Duodenal mucosa (tissue), 2 donors: ENCODE results near the gene AUNIP.

ENCODE experiments used
- H3K27ac ChIP-seq: one replicate; pipeline ENCODE4 v1.7.0; 2013; ENCODE audit warnings: low read depth, low read length
- H3K27me3 ChIP-seq, 2 donors: one replicate each; pipeline ENCODE4 v1.7.0; 2013; ENCODE audit warnings: low read length in 2 of 2, control low read depth in 1 of 2; ENCODE audit not compliant: insufficient read depth in 2 of 2, control insufficient read depth in 1 of 2
- H3K36me3 ChIP-seq, 2 donors: one replicate each; pipeline ENCODE4 v1.7.0; 2013; ENCODE audit warnings: low read length in 2 of 2, control low read depth in 1 of 2; ENCODE audit not compliant: insufficient read depth in 2 of 2, control insufficient read depth in 1 of 2
- H3K4me1 ChIP-seq, 2 donors: one replicate each; pipeline ENCODE4 v1.7.0; 2013; ENCODE audit warnings: low read length in 2 of 2, control low read depth in 1 of 2; ENCODE audit not compliant: insufficient read depth in 2 of 2, control insufficient read depth in 1 of 2
- H3K4me3 ChIP-seq, 2 donors: one replicate each; pipeline ENCODE4 v1.7.0; 2013; ENCODE audit warnings: low read length in 2 of 2, low read depth in 1 of 2
- H3K9ac ChIP-seq, 2 donors: one replicate each; pipeline ENCODE4 v1.7.0; 2013; ENCODE audit warnings: low read length in 2 of 2, low read depth in 1 of 2
- H3K9me3 ChIP-seq, 2 donors: one replicate each; pipeline ENCODE4 v1.7.0; 2013; ENCODE audit warnings: low read length in 2 of 2, control low read depth in 1 of 2; ENCODE audit not compliant: control insufficient read depth in 1 of 2

The AUNIP gene

GRCh38 chr1:25804964-25805862, 54.0 kb downstream of the AUNIP start:
- H3K27me3 ChIP-seq: no peaks in the 10 kb centered on the region
- peaks cover 8 to 15% of the 10 kb centered on the region in 2 donors for H3K36me3 ChIP-seq
- H3K9ac ChIP-seq: no peak overlapping the region
- peaks cover 10 to 33% of the 10 kb centered on the region in 2 donors for H3K4me1 ChIP-seq
- no peak overlapping the region for H3K4me3 ChIP-seq
- no peak overlapping the region for H3K27ac ChIP-seq
- H3K9me3 ChIP-seq: no peaks in the 10 kb centered on the region

GRCh38 chr1:25804244-25804963, 54.9 kb downstream of the AUNIP start:
- no peaks in the 10 kb centered on the region for H3K27me3 ChIP-seq
- peaks cover 5 to 15% of the 10 kb centered on the region in 2 donors for H3K36me3 ChIP-seq
- peaks cover 13 to 32% of the 10 kb centered on the region in 2 donors for H3K4me1 ChIP-seq
- no peak overlapping the region for H3K27ac ChIP-seq
- no peaks in the 10 kb centered on the region for H3K9me3 ChIP-seq
- H3K9ac ChIP-seq: no peak overlapping the region
- H3K4me3 ChIP-seq: no peak overlapping the region

- Histone ChIP-seq H3K4me3 (no peak overlapping the region), H3K27ac (no peak overlapping the region), H3K9ac (no peak overlapping the region), H3K36me3 (peaks cover 0 to 15% of the 10 kb centered on the region in 2 donors), H3K4me1 (peaks cover 13 to 35% of the 10 kb centered on the region in 2 donors), H3K9me3 (no peaks in the 10 kb centered on the region), H3K27me3 (no peaks in the 10 kb centered on the region)
Measured at GRCh38 chr1:25803368-25803767, 55.9 kb downstream of the AUNIP start.

GRCh38 chr1:25802915-25803314, 56.3 kb downstream of the AUNIP start:
- H3K4me1 ChIP-seq: peaks cover 10 to 34% of the 10 kb centered on the region in 2 donors
- H3K27me3 ChIP-seq: no peaks in the 10 kb centered on the region
- H3K9ac ChIP-seq: no peak overlapping the region
- H3K4me3 ChIP-seq: no peak overlapping the region
- H3K27ac ChIP-seq: no peak overlapping the region
- H3K36me3 ChIP-seq: peaks cover 0 to 15% of the 10 kb centered on the region in 2 donors
- no peaks in the 10 kb centered on the region for H3K9me3 ChIP-seq

GRCh38 chr1:25800703-25801377, 58.4 kb downstream of the AUNIP start:
- Histone ChIP-seq H3K9me3 (no peaks in the 10 kb centered on the region), H3K27ac (peak overlapping the region; percentile 3), H3K4me3 (peak overlapping the region; percentile 72 to 76), H3K4me1 (peaks cover 12 to 30% of the 10 kb centered on the region in 2 donors), H3K27me3 (no peaks in the 10 kb centered on the region), H3K36me3 (peaks cover 0 to 10% of the 10 kb centered on the region in 2 donors), H3K9ac (peak overlapping the region; percentile 54 to 77)

- no peaks in the 10 kb centered on the region for H3K9me3 ChIP-seq
- no peaks in the 10 kb centered on the region for H3K27me3 ChIP-seq
- H3K4me1 ChIP-seq: peaks cover 12 to 30% of the 10 kb centered on the region in 2 donors
- peaks cover 0 to 3% of the 10 kb centered on the region in 2 donors for H3K36me3 ChIP-seq
- H3K9ac ChIP-seq: peak within 1 kb of the TSS; percentile 54 to 77
- H3K4me3 ChIP-seq: peak within 1 kb of the TSS; percentile 72 to 76
- H3K27ac ChIP-seq: peak within 1 kb of the TSS; percentile 3
Measured at GRCh38 chr1:25799935-25800702, 59.1 kb downstream of the AUNIP start, which contains the start of gene SELENON. SELENON (plus strand) TSS chr1:25800193; CDS start chr1:25800231, 38 bp downstream.

GRCh38 chr1:25799352-25799934, 59.8 kb downstream of the AUNIP start:
- Histone ChIP-seq H3K4me1 (peaks cover 12 to 30% of the 10 kb centered on the region in 2 donors), H3K36me3 (no peaks in the 10 kb centered on the region), H3K27ac (no peak overlapping the region), H3K4me3 (peak overlapping the region; percentile 54 to 65), H3K9ac (peak overlapping the region; percentile 51 to 63), H3K9me3 (no peaks in the 10 kb centered on the region), H3K27me3 (no peaks in the 10 kb centered on the region)

- Histone ChIP-seq H3K9me3 (no peaks in the 10 kb centered on the region), H3K27me3 (no peaks in the 10 kb centered on the region), H3K27ac (no peak overlapping the region), H3K9ac (no peak overlapping the region), H3K4me1 (peaks cover 12 to 30% of the 10 kb centered on the region in 2 donors), H3K36me3 (no peaks in the 10 kb centered on the region), H3K4me3 (no peak overlapping the region)
Measured at GRCh38 chr1:25798666-25799351, 60.4 kb downstream of the AUNIP start.

- Histone ChIP-seq H3K36me3 (no peaks in the 10 kb centered on the region), H3K4me1 (peaks cover 12 to 30% of the 10 kb centered on the region in 2 donors), H3K27me3 (no peaks in the 10 kb centered on the region), H3K4me3 (no peak overlapping the region), H3K9ac (no peak overlapping the region), H3K9me3 (no peaks in the 10 kb centered on the region), H3K27ac (no peak overlapping the region)
Measured at GRCh38 chr1:25797939-25798338, 61.3 kb downstream of the AUNIP start.
